Left kidney (tissue), 2 donors: ENCODE measurements around the gene WDFY4. TPM values are rescaled to one million over a fixed set of nuclear protein-coding genes. Genes with fewer than 3 reads are reported as not detected.

Experiments
- DNase-seq: peaks from one replicate; pipeline ENCODE4 v3.0.0-alpha.2; 2013
- polyA plus RNA-seq: library from polyadenylated mRNA; unstranded; fragments of 120-200 nt; gene quantifications from one replicate; pipeline ENCODE4 v1.2.1, GENCODE V29; 2013; ENCODE audit not compliant: insufficient read length

WDFY4 gene
- polyA plus RNA-seq, 1 donor = 2.1 TPM

- no peak for DNase-seq
Measured at GRCh38 chr10:49021685-49022084, 337.0 kb downstream of the WDFY4 start.

DNA sequence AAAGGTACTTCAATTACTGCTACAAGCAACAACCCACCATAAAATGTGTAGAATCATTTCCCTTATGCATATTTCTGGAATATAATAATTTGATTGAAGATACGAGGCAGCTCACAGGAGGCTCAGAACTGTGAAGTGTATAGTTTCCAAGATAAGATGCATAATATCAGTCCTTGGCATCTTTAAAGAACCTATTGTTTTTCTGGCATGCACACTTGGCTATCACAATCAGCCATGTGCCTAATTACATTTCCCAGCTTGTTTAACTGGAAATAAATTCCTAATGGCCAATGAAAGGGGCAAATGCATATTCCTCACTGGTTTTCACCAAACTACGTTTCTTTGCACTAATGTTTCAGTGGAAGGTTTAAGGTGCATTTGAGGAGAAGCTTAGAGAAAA lies 338.4 kb downstream of the WDFY4 start:
- no peak for DNase-seq

DNA sequence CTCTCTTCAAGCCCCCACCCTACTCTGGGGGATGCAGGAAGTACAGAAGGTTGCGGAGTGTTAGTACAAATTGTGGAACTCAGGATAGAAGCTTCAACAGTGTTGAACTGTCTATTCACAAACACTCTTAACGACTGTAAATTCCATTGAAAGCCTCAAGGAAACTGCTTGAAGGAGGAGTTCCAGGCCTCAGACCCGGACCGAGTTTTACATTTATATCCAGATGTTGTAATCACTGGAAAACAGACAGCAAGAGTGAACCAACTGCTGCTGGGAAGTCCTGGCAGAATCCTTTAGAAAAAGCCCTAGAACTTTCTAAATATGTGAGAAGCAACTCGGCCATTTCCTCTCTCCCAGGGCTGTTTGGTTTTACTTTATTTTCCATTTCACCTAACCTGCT lies 339.1 kb downstream of the WDFY4 start:
- peak; percentile 13 for DNase-seq

DNA sequence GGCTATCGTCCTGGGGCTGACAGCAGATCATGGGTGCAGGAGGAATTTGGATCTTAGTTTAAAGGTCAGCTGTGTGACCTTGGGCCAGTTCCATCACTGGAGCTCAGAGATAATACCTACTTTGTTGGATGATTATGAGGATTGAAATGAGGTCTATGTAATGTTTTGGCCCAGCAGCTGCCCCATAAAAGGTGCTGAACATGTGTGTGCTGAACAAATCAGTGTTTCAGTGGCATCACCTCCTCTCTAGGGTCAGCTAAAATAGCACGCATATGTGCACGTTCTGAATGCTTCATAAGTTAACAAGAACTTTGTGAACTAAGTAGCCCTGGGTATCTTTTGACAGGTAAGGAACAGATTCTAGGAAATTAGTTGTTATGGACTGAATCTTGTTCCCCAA lies 339.8 kb downstream of the WDFY4 start:
- DNase-seq = no peak

DNA sequence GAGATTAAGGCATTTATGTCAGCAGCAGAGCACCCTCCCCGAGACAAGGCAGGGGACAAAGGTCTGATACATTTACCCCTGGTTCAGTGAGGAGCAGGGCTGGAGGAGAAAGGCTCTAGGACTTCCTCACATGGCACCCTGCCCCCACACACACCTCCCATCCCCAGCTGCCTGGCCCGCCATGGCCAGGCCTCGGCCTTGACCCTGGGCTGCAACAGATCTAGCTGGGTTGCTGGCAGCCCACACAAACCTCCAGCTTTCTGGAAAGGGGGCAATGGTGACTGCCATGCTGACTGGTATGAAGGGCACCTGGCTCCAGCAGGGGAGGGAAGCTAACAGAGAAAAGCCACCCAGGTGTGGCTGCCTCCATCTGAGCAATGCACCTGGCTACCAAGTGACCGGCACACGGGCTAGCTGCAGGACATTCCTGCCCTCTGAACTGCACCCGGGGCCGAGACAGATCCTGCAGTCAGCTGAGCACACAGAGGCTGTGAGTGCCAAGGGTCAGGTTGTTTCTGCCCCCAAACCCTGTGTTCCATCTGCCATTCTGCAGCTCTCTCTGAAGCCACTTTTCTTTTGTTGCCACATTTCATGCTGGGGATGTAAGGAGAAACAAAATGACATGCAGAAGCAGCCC lies 340.8 kb downstream of the WDFY4 start:
- no peak for DNase-seq

GRCh38 chr10:49028639-49029038 lies 344.0 kb downstream of the WDFY4 start:
- no peak for DNase-seq

DNA sequence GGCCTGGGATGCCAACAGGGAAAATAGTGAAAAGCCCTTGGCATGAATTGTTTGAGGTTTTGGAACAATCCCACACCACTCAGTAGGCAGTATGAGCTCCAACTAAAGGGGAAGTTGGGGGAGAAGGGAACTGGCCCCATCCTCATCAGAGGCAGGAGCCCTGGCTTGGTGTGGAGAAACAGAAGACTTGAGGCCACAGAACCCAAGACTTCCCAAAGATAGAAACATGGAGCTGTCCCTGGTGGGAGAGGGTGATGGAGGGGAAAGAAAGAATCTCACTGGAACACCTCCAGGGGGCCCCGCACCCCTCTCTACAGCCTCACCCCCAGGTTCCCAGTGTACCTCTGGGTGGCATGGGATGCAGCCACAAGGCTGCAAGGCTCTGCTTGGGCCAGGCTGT lies 345.0 kb downstream of the WDFY4 start:
- DNase-seq = no peak

Other genes starting within 250 kb of the WDFY4 start
- 0.93 TPM for gene ARHGAP22, start 79.8 kb upstream of the WDFY4 start, polyA plus RNA-seq